GM19240 (cell line): ENCODE data around the gene PEA15.

Experiments used
- DNase-seq: peaks from one replicate; pipeline ENCODE4 v3.0.0; 2011; ENCODE audit warnings: low spot score; ENCODE audit not compliant: insufficient read length

Gene PEA15

GRCh38 chr1:160205242-160206035 lies at the start of gene PEA15:
Gene PEA15 (plus strand): TSS chr1:160205384. CDS start chr1:160211545, 6,161 bp downstream.
- DNase-seq = peak; percentile 67

GRCh38 chr1:160156361-160156760 lies 48.8 kb upstream of the PEA15 start:
- DNase-seq = no peak

GRCh38 chr1:160157174-160157573 lies 48.0 kb upstream of the PEA15 start:
- no peak for DNase-seq

- DNase-seq = no peak
Observed at GRCh38 chr1:160158031-160158430, 47.2 kb upstream of the PEA15 start.

- DNase-seq = no peak
Observed at GRCh38 chr1:160158534-160158933, 46.6 kb upstream of the PEA15 start.

GRCh38 chr1:160159846-160160245 lies 45.3 kb upstream of the PEA15 start:
- DNase-seq = no peak

GRCh38 chr1:160161965-160162705 lies 43.0 kb upstream of the PEA15 start:
- DNase-seq = no peak

GRCh38 chr1:160162931-160163330 lies 42.3 kb upstream of the PEA15 start:
- DNase-seq = no peak

- DNase-seq = no peak
Observed at GRCh38 chr1:160163615-160164014, 41.6 kb upstream of the PEA15 start.

GRCh38 chr1:160164121-160164520 lies 41.1 kb upstream of the PEA15 start:
- DNase-seq = no peak

- DNase-seq = no peak
Observed at GRCh38 chr1:160166166-160166868, 38.9 kb upstream of the PEA15 start.

GRCh38 chr1:160167056-160167455 lies 38.1 kb upstream of the PEA15 start:
- no peak for DNase-seq

- no peak for DNase-seq
Observed at GRCh38 chr1:160167580-160167979, 37.6 kb upstream of the PEA15 start.

- no peak for DNase-seq
Observed at GRCh38 chr1:160168016-160168415, 37.2 kb upstream of the PEA15 start.

- no peak for DNase-seq
Observed at GRCh38 chr1:160168609-160169369, 36.4 kb upstream of the PEA15 start.

- DNase-seq = peak; percentile 38
Observed at GRCh38 chr1:160169553-160170399, 35.4 kb upstream of the PEA15 start.

GRCh38 chr1:160171354-160171753 lies 33.8 kb upstream of the PEA15 start:
- DNase-seq = no peak

- DNase-seq = no peak
Observed at GRCh38 chr1:160171980-160172379, 33.2 kb upstream of the PEA15 start.

- DNase-seq = no peak
Observed at GRCh38 chr1:160177231-160177630, 28.0 kb upstream of the PEA15 start.

- DNase-seq = no peak
Observed at GRCh38 chr1:160177667-160178066, 27.5 kb upstream of the PEA15 start.
